Nephron (organoid): ENCODE measurements around the gene NXT1.

Experiments used
- H3K27ac Mint-ChIP-seq, 3 experiments: 2 replicates each; pipeline ENCODE4 v1.8.0; 2020; ENCODE audit warnings: mixed read lengths in 3 of 3, mild to moderate bottlenecking in 2 of 3, moderate library complexity in 1 of 3
- H3K27me3 Mint-ChIP-seq: 2 replicates; pipeline ENCODE4 v1.8.0; 2021; ENCODE audit warnings: low read depth, mild to moderate bottlenecking, moderate library complexity, mixed read lengths
- H3K36me3 Mint-ChIP-seq: 2 replicates; pipeline ENCODE4 v1.8.0; 2020; ENCODE audit warnings: low read depth, mixed read lengths
- H3K4me1 Mint-ChIP-seq: 2 replicates; pipeline ENCODE4 v1.8.0; 2020; ENCODE audit warnings: mixed read lengths
- H3K4me3 Mint-ChIP-seq, 3 experiments: 2 replicates each; pipeline ENCODE4 v1.8.0; 2020; ENCODE audit warnings: mild to moderate bottlenecking in 3 of 3, mixed read lengths in 3 of 3, moderate library complexity in 2 of 3
- H3K9me3 Mint-ChIP-seq: 2 replicates; pipeline ENCODE4 v1.8.0; 2020; ENCODE audit warnings: mixed read lengths
- CTCF ChIP-seq, 3 experiments: fragments of 200-600 bp; sonication (generic); IDR thresholded peaks; one replicate each; pipeline ENCODE4 v1.5.0; 2021; ENCODE audit warnings: antibody characterized with exemption in 3 of 3; ENCODE audit not compliant: unreplicated experiment in 3 of 3

NXT1 gene

GRCh38 chr20:23367770-23368169 is 17.2 kb downstream of the NXT1 start:
- no peak for TF ChIP-seq CTCF (IDR thresholded peaks at IDR 0.05; ENCODE audit: unreplicated experiment in 3 of 3)
- Mint-ChIP-seq H3K4me1 (peaks cover 42% of the 10 kb centered on the region), H3K36me3 (peaks cover 61% of the 10 kb centered on the region), H3K27me3 (no peaks in the 10 kb centered on the region), H3K9me3 (no peaks in the 10 kb centered on the region), H3K4me3 (no peak overlapping the region), H3K27ac (no peak overlapping the region)

- no peaks in the 10 kb centered on the region for H3K9me3 Mint-ChIP-seq
- no peaks in the 10 kb centered on the region for H3K27me3 Mint-ChIP-seq
- peak overlapping the region in 1 of 3 experiments; percentile 66 for H3K27ac Mint-ChIP-seq
- H3K4me3 Mint-ChIP-seq: no peak overlapping the region
- TF ChIP-seq CTCF (IDR thresholded peaks at IDR 0.05; ENCODE audit: unreplicated experiment in 3 of 3): no peak
- H3K36me3 Mint-ChIP-seq: peaks cover 62% of the 10 kb centered on the region
- H3K4me1 Mint-ChIP-seq: peaks cover 34% of the 10 kb centered on the region
Observed at GRCh38 chr20:23368316-23369071, 17.9 kb downstream of the NXT1 start.

GRCh38 chr20:23369072-23369823 is 18.7 kb downstream of the NXT1 start:
- H3K27me3 Mint-ChIP-seq: no peaks in the 10 kb centered on the region
- no peak for TF ChIP-seq CTCF (IDR thresholded peaks at IDR 0.05; ENCODE audit: unreplicated experiment in 3 of 3)
- H3K4me1 Mint-ChIP-seq: peaks cover 27% of the 10 kb centered on the region
- H3K36me3 Mint-ChIP-seq: peaks cover 66% of the 10 kb centered on the region
- H3K9me3 Mint-ChIP-seq: no peaks in the 10 kb centered on the region
- H3K27ac Mint-ChIP-seq: peak overlapping the region in 1 of 3 experiments; percentile 66
- H3K4me3 Mint-ChIP-seq: no peak overlapping the region

GRCh38 chr20:23370274-23370673 is 19.7 kb downstream of the NXT1 start:
- TF ChIP-seq CTCF (IDR thresholded peaks at IDR 0.05; ENCODE audit: unreplicated experiment in 3 of 3): no peak
- Mint-ChIP-seq H3K27me3 (no peaks in the 10 kb centered on the region), H3K36me3 (peaks cover 65% of the 10 kb centered on the region)

GRCh38 chr20:23370873-23371272 is 20.3 kb downstream of the NXT1 start:
- peaks cover 16% of the 10 kb centered on the region for H3K4me1 Mint-ChIP-seq
- H3K4me3 Mint-ChIP-seq: no peak overlapping the region
- no peaks in the 10 kb centered on the region for H3K9me3 Mint-ChIP-seq
- no peak for TF ChIP-seq CTCF (IDR thresholded peaks at IDR 0.05; ENCODE audit: unreplicated experiment in 3 of 3)
- peaks cover 69% of the 10 kb centered on the region for H3K36me3 Mint-ChIP-seq
- H3K27me3 Mint-ChIP-seq: no peaks in the 10 kb centered on the region
- no peak overlapping the region for H3K27ac Mint-ChIP-seq

More at GRCh38 chr20:23370274-23370673, 19.7 kb downstream of the NXT1 start:
- Mint-ChIP-seq H3K9me3 (no peaks in the 10 kb centered on the region), H3K4me1 (peaks cover 17% of the 10 kb centered on the region), H3K27ac (no peak overlapping the region), H3K4me3 (no peak overlapping the region)
